ENCODE measurements around the gene ZSWIM3. TPM values are rescaled to one million over a fixed set of nuclear protein-coding genes. Genes with fewer than 3 reads are reported as not detected.

Gene ZSWIM3
- total and polyA plus RNA-seq, 2 of the 13 experiments (the other 11 are each of a cell fraction or from before 2014, with no cell fraction given) = 5.2 to 5.8 TPM

- TF ChIP-seq FOXA3 (CRISPR knock-in tag; IDR thresholded peaks at IDR 0.05) (peak; percentile 28; the same call in 1 of the 2 replicates), ZNF790 (CRISPR knock-in tag; IDR thresholded peaks at IDR 0.05; ENCODE audit: borderline replicate concordance) (no peak), SMARCC2 (IDR thresholded peaks at IDR 0.05) (no peak), ZBTB1 (CRISPR knock-in tag; IDR thresholded peaks at IDR 0.05; ENCODE audit: borderline replicate concordance) (no peak), ATM (IDR thresholded peaks at IDR 0.05; ENCODE audit: borderline replicate concordance) (no peak), RFXANK (CRISPR knock-in tag; IDR thresholded peaks at IDR 0.05) (no peak), ZNF563 (CRISPR knock-in tag; IDR thresholded peaks at IDR 0.05) (peak; percentile 36; the same call in 1 of the 2 replicates), TBX3 (IDR thresholded peaks at IDR 0.05; ENCODE audit: borderline replicate concordance) (no peak), ZIK1 (CRISPR knock-in tag; IDR thresholded peaks at IDR 0.05; ENCODE audit: borderline replicate concordance, low read depth) (no peak; the same call in 1 of the 2 replicates), PREB (CRISPR knock-in tag; IDR thresholded peaks at IDR 0.05) (no peak), GABPA (IDR thresholded peaks at IDR 0.05; ENCODE audit: low read depth, low read length) (no peak), GABPA (CRISPR knock-in tag; IDR thresholded peaks at IDR 0.05; ENCODE audit: low read depth) (peak; percentile 32; the same call in 1 of the 2 replicates), ZNF746 (CRISPR knock-in tag; IDR thresholded peaks at IDR 0.05) (no peak), DBP (CRISPR knock-in tag; IDR thresholded peaks at IDR 0.05; ENCODE audit: not compliant biosample characterization) (no peak), GATAD2A (CRISPR knock-in tag; IDR thresholded peaks at IDR 0.05) (peak; percentile 62), RBFOX2 (IDR thresholded peaks at IDR 0.05; ENCODE audit: low read depth, low read length) (0 out of 2 replicates have a peak, but pooled peaks have one; percentile 1), PTBP1 (IDR thresholded peaks at IDR 0.05; ENCODE audit: low read depth, low read length, poor library complexity, severe bottlenecking) (no peak), ETS1 (CRISPR knock-in tag; IDR thresholded peaks at IDR 0.05) (peak; percentile 52; the same call in 1 of the 2 replicates), SOX6 (IDR thresholded peaks at IDR 0.05) (no peak), SOX6 (CRISPR knock-in tag; IDR thresholded peaks at IDR 0.05) (peak; percentile 58), RFXAP (CRISPR knock-in tag; IDR thresholded peaks at IDR 0.05; ENCODE audit: borderline replicate concordance) (no peak), ZBTB44 (CRISPR knock-in tag; IDR thresholded peaks at IDR 0.05) (no peak)
Measured at GRCh38 chr20:45909817-45910669, 52.6 kb downstream of the ZSWIM3 start (continued).

All from HepG2 (cell line).